ENCODE results near the gene TDRD12. TPM values are rescaled to one million over a fixed set of nuclear protein-coding genes. Genes with fewer than 3 reads are reported as not detected.

The TDRD12 gene
- polyA plus RNA-seq, 3 donors: 0.05 TPM; not detected in 2

GRCh38 chr19:32822916-32823746 lies 103.6 kb downstream of the TDRD12 start:
- H3K27me3 ChIP-seq (ENCODE audit: control insufficient read depth in 2 of 2, insufficient read depth in 2 of 2, low read length in 2 of 2): no peaks in the 10 kb centered on the region
- H3K4me3 Mint-ChIP-seq: peak overlapping the region in 1 of 2 donors; percentile 42
- no peaks in the 10 kb centered on the region for H4K20me1 ChIP-seq (ENCODE audit: insufficient read depth, low read length)
- H3K4me2 ChIP-seq (replicated peaks; ENCODE audit: extremely low read depth, low read length, poor library complexity, severe bottlenecking): no peak overlapping the region
- no peaks in the 10 kb centered on the region for H3K4me1 ChIP-seq (ENCODE audit: control insufficient read depth in 1 of 2, insufficient read depth in 2 of 2, low read length in 2 of 2)
- H3K4me1 Mint-ChIP-seq: no peaks in the 10 kb centered on the region
- peaks cover 8 to 19% (median 17%) of the 10 kb centered on the region in 3 donors for H3K27me3 Mint-ChIP-seq (ENCODE audit: low read depth in 3 of 3)
- no peak for DNase-seq
- WGBS (ENCODE audit: insufficient coverage): 76% methylated on average over 10 of the region's 14 CpGs
- intact Hi-C loops (cut with micrococcal nuclease): no loop called here
- no peak for TF ChIP-seq CTCF (IDR thresholded peaks at IDR 0.05)
- no peaks in the 10 kb centered on the region for H3K36me3 Mint-ChIP-seq
- H2AFZ ChIP-seq (ENCODE audit: insufficient read depth, low read depth, low read length, poor library complexity, severe bottlenecking): no peak overlapping the region
- no peaks in the 10 kb centered on the region for H3K79me2 ChIP-seq (ENCODE audit: insufficient read depth, low read length)
- no peaks in the 10 kb centered on the region for H3K9me3 ChIP-seq (replicated peaks in 1 of 2; ENCODE audit: control insufficient read depth in 1 of 2, insufficient read depth in 1 of 2, low read length in 2 of 2)
- H3K4me3 ChIP-seq (replicated peaks in 1 of 3; ENCODE audit: low read depth in 2 of 3, low read length in 3 of 3): no peak overlapping the region
- H3K36me3 ChIP-seq (replicated peaks in 1 of 2; ENCODE audit: control insufficient read depth in 1 of 2, insufficient read depth in 2 of 2, low read length in 2 of 2): no peaks in the 10 kb centered on the region
- no peak overlapping the region for H3K9ac ChIP-seq (ENCODE audit: insufficient read depth, low read length, poor library complexity, severe bottlenecking)
- no peak overlapping the region for H3K27ac ChIP-seq (ENCODE audit: low read depth in 1 of 2, low read length in 2 of 2)
- H3K27ac Mint-ChIP-seq: peak overlapping the region in 1 of 7 donors; percentile 18
- H3K9me3 Mint-ChIP-seq: no peaks in the 10 kb centered on the region

- no peaks in the 10 kb centered on the region for H3K4me1 ChIP-seq (ENCODE audit: control insufficient read depth in 1 of 2, insufficient read depth in 2 of 2, low read length in 2 of 2)
- DNase-seq: no peak
- no peak overlapping the region for H3K4me3 Mint-ChIP-seq
- H3K9me3 Mint-ChIP-seq: no peaks in the 10 kb centered on the region
- no peaks in the 10 kb centered on the region for H3K36me3 Mint-ChIP-seq
- H3K9ac ChIP-seq (ENCODE audit: insufficient read depth, low read length, poor library complexity, severe bottlenecking): no peak overlapping the region
- no peak overlapping the region for H3K27ac ChIP-seq (ENCODE audit: low read depth in 1 of 2, low read length in 2 of 2)
- no peaks in the 10 kb centered on the region for H3K79me2 ChIP-seq (ENCODE audit: insufficient read depth, low read length)
- no peaks in the 10 kb centered on the region for H3K27me3 ChIP-seq (ENCODE audit: control insufficient read depth in 2 of 2, insufficient read depth in 2 of 2, low read length in 2 of 2)
- no peak for TF ChIP-seq CTCF (IDR thresholded peaks at IDR 0.05)
- H4K20me1 ChIP-seq (ENCODE audit: insufficient read depth, low read length): no peaks in the 10 kb centered on the region
- no peak overlapping the region for H3K4me2 ChIP-seq (replicated peaks; ENCODE audit: extremely low read depth, low read length, poor library complexity, severe bottlenecking)
- no peaks in the 10 kb centered on the region for H3K9me3 ChIP-seq (replicated peaks in 1 of 2; ENCODE audit: control insufficient read depth in 1 of 2, insufficient read depth in 1 of 2, low read length in 2 of 2)
- H2AFZ ChIP-seq (ENCODE audit: insufficient read depth, low read depth, low read length, poor library complexity, severe bottlenecking): no peak overlapping the region
- intact Hi-C loops (cut with micrococcal nuclease): no loop called here
- no peaks in the 10 kb centered on the region for H3K4me1 Mint-ChIP-seq
- peaks cover 8 to 20% (median 19%) of the 10 kb centered on the region in 3 donors for H3K27me3 Mint-ChIP-seq (ENCODE audit: low read depth in 3 of 3)
- 95% methylated on average over 7 of the region's 7 CpGs for WGBS (ENCODE audit: insufficient coverage)
- H3K27ac Mint-ChIP-seq: peak overlapping the region in 1 of 7 donors; percentile 18
- H3K4me3 ChIP-seq (replicated peaks in 1 of 3; ENCODE audit: low read depth in 2 of 3, low read length in 3 of 3): no peak overlapping the region
- no peaks in the 10 kb centered on the region for H3K36me3 ChIP-seq (replicated peaks in 1 of 2; ENCODE audit: control insufficient read depth in 1 of 2, insufficient read depth in 2 of 2, low read length in 2 of 2)
Measured at GRCh38 chr19:32823747-32824102, 104.2 kb downstream of the TDRD12 start.
